SKM-1 treated with dmso at 0.1 percent for 144 hours (cell line): ENCODE data around the gene SGCA.

Experiments
- DNase-seq: peaks from one replicate; lab custom pipeline; 2025; ENCODE audit not compliant: unreplicated experiment; lab: John Stamatoyannopoulos, UW

SGCA gene

GRCh38 chr17:50207315-50207714 lies 41.5 kb downstream of the SGCA start:
- no peak for DNase-seq

DNA sequence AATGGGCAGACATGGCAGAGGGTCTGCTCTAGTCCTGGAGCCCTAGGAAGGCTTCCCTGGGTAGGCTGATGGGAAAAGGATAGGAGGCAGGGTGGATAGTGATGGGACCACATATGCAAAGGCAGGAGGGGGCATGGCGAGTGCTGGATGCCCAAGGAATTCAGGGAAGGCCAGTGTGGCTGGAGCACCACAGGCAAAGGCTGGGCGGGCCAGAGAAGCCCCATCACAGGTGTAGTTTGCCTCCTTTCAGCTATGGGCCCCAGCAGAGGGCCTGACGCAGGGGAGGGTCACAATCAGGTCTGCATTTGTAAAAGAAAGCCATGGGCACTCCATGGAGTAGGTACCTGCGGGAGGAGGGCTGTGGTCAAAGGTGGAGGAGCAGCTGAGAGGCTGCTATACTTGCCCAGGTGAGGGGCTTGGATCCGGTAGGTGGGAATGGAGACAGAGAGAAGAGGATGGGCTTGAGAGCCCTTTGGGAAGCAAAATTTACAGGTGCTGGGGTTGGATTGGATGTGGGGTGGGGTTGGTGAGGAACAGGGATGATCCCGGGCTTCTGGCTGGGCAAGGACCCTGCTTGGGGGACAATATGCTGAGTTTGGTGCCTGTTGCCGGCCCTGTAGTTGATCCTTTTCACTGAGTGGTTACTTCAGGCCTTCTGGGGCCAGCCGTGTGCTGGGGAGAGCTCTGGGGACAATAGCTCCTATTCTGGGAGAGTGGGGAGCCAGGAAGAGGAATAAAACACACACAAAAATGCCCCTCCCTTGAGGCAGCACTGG lies 42.2 kb downstream of the SGCA start:
- DNase-seq: no peak

DNA sequence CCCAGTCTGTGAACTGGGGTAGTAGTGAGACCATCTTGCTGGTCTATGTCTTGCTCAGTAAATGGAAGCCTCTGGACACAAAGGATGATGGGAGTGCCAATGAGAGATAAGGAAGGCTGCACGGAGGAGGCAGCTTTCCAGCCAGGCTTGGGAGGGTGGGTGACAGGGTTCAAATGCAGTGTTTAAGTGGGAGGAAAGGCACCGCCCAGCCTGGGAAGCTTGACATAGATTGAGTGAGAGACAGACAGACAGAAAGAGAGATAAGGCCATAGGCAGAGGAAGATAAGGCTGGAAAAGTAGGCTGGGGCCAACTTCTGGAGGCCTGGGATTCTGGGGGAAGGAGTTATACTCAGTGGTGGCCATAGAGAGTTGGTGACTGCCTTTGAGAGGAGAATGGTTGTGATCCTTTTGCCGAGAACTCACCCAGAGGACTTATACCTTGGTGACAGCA lies 42.8 kb downstream of the SGCA start:
- DNase-seq: no peak

DNA sequence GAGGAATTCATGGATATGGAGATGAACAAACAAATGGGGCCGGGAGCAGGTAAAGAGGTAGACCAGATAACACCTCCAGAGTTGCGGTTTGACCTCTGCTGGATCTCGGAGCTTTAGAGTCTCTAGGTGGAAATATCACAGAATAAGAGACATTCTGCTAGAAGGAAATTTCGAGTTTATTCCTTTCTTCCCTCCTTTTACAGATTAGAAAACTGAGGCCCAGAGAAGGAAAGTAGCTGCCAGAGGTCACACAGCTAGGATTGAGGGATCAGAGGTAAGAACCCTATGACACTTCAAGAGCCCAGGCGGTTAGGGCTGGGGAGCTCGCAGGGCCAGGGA lies 43.3 kb downstream of the SGCA start:
- no peak for DNase-seq

GRCh38 chr17:50209472-50210239 lies 43.9 kb downstream of the SGCA start:
- no peak for DNase-seq

- no peak for DNase-seq
Observed at GRCh38 chr17:50210240-50211225, 44.7 kb downstream of the SGCA start.

- no peak for DNase-seq
Observed at GRCh38 chr17:50211249-50212120, 45.7 kb downstream of the SGCA start.

- DNase-seq: no peak
Observed at GRCh38 chr17:50212121-50212843, 46.5 kb downstream of the SGCA start.

DNA sequence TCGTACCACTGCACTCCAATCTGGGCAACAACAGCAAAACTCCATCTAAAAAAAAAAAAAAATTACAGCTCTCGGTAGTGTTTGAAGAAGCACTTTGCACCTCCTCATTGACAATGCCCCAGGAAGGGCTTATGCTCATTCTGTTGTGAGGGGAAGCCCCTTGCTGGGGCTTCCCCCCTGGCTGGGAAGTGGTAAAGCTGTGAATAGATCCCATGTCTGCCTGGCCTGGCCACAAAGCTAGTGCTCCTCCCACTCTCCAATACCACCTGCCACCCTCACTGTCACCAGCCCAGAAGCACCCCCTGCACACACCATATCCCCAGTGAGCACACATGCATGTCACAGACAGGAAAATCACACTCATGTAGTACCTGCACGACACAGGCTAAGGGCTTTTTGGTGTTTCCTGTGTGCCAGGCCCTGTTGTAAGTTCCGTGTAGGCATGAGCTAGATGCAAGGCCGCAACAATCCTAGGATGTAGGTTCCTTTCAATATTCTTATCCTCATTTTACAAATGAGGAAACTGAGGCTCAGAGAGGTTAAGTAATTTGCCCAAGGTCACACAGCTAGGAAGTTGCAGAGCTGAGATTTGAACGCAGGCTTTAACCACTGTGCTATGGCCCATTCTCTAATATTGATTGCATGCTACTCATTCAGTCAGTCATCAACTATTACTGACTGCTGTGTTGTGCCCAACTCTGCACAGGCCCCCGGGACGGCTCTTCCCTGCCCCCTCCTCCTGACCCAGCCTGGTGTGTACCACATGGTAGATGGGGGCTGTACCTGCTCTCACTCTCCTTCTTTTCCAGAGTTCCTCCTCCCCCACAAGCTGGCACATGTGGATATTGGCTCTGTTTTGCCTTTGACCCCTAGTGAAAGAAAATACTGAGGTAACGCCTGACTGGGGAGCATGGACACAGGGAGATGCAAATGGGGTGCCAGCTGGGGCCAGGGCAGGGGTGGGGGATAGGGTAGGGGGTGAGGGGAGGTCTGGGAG lies 47.5 kb downstream of the SGCA start:
- DNase-seq: peak; percentile 19

GRCh38 chr17:50214976-50215760 lies 49.4 kb downstream of the SGCA start:
- no peak for DNase-seq

- DNase-seq: no peak
Observed at GRCh38 chr17:50217591-50217990, 51.8 kb downstream of the SGCA start.

DNA sequence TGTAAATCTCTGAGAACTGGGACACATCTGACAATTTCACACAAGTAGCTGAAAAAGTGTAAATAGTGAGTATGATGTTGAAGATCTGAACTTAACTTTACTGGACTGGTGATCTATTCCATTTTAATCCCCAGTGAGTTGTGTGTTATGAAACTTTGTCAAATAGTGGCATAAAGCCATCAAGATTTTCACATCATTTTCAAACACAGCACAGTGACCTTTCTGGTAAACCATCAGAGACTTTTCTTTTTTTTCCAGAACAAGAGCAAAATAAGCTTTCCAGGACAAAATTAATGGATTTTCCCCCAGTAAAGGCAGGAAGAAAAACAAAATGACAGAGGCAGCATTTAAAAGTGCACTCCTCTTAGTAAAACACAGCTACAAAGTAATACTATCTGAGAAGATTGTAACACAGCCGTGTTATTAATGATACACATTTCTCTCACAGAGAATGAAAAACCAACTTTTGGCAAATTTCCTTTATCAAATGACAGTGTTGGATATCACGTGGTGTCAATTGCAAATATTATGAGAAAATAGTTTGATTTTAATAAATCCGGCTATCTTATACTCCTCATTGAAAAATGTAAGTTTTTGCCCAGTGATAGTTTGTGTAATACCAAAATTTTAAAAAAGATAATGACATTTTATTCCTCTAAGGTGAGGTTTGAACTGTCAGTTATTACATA lies 52.4 kb downstream of the SGCA start:
- DNase-seq: no peak

- no peak for DNase-seq
Observed at GRCh38 chr17:50218771-50219315, 53.0 kb downstream of the SGCA start.

- DNase-seq: no peak
Observed at GRCh38 chr17:50219342-50219741, 53.5 kb downstream of the SGCA start.

DNA sequence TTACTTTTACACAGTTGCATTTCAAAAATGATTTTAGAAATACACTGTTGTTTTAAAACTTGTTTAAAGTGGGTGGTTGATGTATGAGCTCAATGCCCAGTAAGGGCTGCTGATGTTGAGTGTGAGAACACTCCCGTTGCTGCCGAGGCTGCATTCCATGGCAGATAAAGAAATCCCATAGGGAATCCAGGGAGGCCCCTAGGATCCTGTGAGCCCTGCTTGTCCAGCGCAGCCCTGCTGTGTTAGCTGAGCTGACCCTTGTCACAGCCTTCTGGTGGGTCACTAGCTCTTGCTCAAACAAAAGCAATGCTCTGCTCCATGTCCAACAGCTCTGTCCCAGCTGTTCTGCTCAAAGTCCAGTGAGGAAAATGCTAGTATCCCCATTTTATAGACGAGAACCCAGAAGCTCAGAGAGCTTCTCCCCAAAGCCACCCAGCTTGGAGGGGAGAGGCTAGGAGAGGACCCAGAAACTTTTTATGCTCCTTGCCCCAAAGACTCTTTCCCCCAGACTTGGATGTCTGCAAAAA lies 54.2 kb downstream of the SGCA start:
- no peak for DNase-seq

- no peak for DNase-seq
Observed at GRCh38 chr17:50220811-50221210, 55.0 kb downstream of the SGCA start.
